Measurements from ENCODE around the gene ADD2.

DNA sequence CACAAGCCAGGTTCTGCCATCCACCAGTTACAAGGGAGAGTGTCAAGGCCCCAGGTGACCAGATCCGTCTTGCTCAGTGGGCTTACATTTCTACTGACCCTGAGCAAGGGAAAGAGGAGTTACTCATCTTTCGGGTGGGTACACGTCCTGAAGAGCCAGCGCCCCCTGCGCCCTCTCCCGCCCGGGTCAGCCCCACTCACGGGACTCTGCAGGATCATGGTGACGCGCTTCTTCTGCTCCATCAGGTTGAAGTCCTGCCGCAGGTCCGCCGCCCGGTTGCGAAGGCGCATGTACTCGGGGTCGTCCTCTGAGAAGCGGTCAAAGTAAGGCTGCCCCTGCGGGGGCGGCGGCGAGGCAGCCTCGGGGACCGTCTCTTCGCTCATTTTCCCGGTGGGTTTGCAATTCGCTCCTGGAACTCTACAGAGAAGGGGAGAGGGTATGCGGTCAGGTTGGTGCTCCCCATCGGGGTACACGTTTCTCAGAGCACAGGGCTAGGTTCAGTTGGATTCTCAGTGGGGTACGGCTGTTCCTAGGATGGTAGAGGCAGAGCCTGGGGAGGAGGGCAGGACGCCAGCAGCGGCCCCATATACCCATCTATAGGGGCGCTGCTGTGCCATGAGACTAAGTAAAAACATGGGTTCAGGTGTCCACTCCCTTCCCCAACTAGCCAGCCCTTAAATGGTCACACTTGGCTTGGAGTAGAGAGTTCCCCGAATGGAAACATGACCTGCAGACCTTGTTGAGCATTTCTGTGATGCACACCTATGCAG, 61.8 kb downstream of the ADD2 start:
- no peak for TF ChIP-seq EZH2 (IDR thresholded peaks at IDR 0.05; ENCODE audit: low read depth)
- TF ChIP-seq, protein P1, sequence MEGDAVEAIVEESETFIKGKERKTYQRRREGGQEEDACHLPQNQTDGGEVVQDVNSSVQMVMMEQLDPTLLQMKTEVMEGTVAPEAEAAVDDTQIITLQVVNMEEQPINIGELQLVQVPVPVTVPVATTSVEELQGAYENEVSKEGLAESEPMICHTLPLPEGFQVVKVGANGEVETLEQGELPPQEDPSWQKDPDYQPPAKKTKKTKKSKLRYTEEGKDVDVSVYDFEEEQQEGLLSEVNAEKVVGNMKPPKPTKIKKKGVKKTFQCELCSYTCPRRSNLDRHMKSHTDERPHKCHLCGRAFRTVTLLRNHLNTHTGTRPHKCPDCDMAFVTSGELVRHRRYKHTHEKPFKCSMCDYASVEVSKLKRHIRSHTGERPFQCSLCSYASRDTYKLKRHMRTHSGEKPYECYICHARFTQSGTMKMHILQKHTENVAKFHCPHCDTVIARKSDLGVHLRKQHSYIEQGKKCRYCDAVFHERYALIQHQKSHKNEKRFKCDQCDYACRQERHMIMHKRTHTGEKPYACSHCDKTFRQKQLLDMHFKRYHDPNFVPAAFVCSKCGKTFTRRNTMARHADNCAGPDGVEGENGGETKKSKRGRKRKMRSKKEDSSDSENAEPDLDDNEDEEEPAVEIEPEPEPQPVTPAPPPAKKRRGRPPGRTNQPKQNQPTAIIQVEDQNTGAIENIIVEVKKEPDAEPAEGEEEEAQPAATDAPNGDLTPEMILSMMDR (conservative IDR thresholded peaks at IDR 0.05), result no peak

All from PC-9 (cell line).